A172 (cell line): ENCODE measurements around the gene ATXN10. TPM values are rescaled to one million over a fixed set of nuclear protein-coding genes. Genes with fewer than 3 reads are reported as not detected.

Source experiments
- DNase-seq: peaks from one replicate; pipeline ENCODE4 v3.0.0-alpha.2; 2015; ENCODE audit warnings: low spot score
- total RNA-seq: library from RNA; depleted of rRNA; stranded (reverse); fragments of >200 nt; shearing (Covaris generic); gene quantifications from 2 replicates; pipeline ENCODE4 v1.2.3, GENCODE V29; 2014

ATXN10 gene
- total RNA-seq, 1 experiment from 2014 or later: 53.5 TPM

DNA sequence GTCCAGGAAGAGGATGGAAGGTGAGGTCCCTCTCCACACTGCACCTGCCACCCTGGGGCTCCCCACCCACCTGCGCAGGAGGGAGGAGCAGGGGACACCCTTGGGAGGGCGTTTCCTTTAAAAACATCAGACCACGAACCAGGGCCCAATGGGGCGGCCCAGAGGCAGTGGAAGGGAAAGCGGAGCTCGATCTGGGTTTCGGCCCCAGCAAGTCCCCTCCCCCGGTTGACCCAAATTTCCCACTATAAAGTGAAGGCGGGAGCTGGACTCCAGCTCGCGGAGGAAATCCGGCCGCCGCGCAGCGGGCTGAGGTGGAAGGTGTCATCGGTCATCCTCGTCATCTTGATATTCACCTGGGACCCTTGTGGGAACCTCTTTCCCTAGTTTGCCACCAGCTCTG lies 206.0 kb downstream of the ATXN10 start:
- DNase-seq: no peak

DNA sequence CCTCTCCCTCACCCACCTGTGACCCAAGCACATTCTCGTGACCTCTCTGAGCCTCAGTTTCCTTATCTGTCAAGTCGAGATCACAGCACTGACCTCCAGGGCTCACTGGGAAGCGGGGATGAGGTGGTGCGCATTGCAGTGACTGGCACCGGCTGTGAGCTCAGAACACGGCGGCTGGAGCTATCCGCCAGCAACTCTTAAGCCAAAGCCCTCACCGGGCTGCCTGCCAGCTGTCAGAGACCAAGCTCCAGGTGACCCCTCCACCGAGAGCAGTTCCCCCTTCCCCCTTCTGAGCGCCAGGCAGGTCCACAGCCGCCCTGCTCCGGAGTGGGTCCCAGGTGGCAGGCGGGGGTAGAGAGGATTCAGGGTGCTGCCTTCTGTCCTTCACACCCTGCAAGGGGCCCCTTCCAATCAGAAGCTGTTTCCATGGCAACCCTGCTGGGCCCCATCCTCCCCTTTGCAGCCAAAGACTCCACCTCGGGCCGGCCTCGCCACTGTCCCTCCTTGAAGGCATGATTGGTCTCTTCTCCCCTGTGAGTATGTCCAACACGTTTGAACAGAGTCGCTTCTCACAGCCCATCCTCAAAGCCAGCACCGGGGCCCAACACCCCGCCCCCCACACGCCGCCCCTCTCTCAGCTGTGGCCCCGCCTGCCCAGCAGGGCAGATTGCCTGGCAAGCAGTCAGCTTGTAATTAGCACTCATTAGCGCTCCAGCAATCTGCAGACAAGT lies 206.6 kb downstream of the ATXN10 start:
- DNase-seq: no peak

DNA sequence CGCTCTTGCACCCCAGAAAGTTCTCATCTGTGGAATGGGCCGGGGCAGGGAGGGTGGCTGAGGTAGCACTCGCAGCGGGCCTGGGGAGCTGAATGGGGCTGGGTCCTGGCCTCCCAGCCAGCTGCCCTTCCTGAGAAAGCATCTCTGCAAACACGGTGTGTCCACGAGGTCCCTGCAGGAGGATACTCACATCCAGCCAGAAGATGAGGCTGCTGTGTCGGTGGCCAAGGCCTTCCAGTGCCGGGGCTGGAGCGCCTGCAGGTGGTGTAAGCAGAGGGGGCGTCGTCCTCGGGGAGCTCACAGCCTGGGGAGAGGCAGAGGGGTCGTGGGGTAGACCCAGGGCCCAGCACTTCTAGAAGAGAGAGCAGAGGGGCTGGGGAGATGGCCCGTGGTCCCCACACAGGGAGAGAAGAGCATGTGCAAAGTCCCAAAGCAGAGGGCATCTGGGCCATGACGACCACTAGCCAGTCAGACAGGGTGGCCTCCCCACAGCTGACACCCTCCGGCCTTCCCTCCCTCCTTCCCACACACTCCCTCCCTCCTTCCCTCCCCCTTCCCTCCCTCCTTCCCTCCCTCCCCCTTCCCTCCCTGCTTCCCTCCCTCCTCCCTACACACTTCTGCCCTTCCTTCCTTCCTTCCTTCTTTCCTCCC lies 207.4 kb downstream of the ATXN10 start:
- no peak for DNase-seq

DNA sequence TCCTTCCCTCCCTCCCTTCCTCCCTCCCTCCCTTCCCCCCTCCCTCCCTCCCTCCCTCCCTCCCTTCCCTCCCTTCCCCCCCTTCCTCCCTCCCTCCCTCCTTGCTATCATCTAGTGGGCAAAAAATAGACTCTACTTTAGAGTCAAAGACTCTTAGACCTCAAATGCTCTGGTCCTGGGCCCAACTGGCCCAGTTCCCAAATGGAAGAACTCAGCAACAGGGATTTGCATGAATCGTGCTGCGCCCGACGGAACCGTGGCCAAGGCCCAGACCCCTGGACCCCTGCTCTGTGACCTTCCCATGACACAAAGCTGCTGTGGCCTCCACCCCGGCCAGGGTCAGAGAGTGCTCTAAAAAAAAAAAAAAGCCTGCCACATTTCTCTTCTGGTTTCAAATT lies 207.9 kb downstream of the ATXN10 start:
- DNase-seq: no peak

DNA sequence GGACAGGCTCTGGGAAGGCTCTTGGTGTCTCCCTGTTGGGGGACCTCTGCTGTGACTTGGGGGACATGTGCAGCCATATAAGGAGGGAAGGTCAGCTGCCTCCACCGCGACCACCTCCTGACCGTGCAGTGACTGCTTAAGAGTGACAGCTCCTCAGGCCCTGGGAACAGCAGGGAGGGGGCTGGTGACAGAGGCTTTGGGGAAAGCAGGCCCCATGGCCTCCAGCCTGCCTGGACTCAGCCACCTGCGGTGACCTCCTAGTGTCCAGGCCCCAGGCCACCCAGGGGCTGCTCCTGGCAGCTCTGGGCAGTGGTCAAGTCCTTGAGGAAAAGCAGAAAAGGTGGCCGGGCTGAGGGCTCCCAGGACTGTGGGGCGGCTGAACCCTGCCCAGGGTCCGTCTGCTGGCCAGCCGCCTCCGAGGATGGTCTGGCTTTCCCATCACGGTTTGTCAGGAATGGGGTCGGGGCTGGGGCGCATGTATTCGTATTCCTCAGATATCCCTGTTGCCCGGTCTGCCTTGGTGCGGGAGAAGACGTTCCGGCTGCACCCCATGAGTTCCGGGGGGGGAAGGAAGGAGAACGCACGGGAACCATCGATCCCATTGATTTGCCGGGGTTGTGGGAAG lies 208.6 kb downstream of the ATXN10 start:
- no peak for DNase-seq

DNA sequence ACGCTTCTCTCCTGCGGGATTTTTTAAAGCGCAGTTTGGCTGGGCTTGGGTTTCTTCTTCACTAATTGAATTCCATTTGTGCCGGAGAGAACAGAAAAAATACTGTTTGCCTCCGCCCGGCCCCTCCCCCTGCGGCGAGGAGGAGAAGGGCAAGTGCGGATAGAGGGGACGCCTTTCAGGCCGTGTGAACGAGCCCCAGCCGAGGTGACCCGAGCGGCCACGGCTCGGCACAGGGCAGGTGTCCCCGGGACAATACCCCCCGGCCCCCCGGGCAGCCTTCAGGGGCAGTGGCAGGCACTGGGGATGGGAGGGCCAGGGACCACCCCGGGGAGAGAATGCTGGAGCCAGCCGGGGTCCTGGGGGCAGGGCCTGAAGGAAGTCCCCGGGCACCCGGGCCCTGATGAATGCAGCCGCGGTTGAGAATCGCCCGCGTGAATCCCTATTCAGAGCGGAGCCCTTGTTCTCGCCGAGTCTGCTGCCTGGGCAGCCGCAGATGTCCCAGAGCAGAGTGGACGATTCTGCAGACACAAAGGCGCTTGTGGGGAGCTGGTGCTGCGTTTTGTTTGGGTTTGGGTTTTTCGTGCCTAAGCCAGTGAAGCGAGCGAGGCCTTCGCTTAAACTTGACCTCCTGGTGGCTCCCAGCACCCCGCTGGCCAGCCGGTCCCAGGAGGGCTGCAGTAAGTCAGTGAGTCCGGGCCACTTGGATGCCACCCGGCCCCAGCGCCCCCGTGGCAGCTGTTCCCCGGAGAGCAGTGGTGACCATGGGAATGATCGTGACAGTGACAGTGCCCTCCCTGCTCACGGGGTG lies 209.3 kb downstream of the ATXN10 start:
- DNase-seq: no peak

DNA sequence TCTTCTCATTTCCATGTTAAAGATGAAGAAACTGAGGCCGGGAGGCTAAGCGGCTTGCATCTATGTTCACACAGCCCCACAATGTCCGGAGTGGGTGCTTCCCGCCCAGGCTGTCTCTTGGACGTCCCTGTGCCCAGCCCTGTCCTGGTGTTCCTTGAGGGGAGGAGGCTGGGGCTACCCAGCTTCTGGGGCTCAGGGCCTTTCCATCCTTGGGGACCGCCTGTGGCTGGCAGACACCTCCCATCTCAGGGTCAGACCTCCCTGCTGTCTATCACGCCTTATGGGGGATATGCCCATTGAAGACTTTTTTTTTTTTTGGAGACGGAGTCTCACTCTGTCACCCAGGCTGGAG lies 209.9 kb downstream of the ATXN10 start:
- DNase-seq: no peak

DNA sequence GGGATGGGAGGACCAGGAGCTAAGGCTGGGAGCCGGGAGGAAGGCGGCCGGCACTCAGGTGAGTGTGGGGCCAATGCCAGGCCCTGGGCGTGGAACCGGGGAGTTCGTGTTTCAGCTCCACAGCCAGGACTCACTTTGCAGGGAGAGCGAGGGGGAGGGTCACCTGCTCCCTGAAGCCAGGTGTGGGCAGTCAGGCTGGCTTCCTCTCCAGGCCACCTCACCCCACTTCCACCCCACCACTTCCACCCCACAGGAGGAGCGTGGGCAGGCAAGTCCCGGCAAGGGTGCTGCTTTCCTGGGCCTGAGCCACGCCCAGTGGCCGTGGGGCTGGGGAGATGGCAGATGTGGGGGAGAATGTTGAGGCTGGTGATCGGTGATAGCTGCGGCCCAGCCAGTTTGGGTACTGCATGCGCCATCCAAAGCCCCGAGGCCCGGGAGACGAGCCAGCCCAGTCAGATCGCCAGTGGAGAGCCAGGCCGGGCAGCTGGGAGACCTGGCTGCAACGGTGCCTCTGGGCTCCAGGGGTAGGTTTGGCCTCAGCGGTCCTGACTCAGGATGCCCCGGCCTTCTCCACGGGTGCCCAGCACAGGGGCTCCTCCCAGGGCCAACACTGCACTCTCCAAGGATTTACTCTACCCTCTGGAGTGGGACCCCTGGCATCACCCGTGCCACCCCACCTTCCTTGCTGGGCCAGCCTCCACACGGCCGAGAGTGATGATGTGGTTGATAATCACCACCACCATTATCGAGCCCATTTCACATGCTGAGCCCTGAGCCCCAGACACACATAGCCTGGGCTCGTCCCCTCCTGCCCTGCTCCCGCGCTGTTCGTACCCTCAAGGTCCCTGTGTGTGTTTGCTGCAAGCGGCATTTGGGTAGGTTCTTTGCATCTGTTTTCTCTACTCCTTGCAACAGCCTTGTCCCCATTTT lies 211.5 kb downstream of the ATXN10 start:
- DNase-seq: no peak

DNA sequence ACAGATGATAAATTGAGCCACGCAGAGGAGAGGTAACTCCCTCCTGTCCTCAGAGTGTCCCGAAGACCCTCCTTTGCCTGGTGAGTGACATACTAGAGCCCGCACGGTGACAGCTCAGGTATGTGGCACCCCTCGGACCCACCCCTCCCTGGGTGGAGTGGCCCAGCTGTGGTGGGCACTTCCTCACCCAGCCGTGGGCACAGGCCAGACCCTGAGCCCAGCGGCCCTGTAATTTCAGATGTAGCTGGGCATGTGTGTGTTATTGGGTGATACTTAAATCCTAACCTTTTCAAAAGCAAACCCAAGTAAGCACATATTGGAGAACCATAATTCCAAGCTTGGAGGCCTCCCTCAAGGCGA lies 212.2 kb downstream of the ATXN10 start:
- no peak for DNase-seq

DNA sequence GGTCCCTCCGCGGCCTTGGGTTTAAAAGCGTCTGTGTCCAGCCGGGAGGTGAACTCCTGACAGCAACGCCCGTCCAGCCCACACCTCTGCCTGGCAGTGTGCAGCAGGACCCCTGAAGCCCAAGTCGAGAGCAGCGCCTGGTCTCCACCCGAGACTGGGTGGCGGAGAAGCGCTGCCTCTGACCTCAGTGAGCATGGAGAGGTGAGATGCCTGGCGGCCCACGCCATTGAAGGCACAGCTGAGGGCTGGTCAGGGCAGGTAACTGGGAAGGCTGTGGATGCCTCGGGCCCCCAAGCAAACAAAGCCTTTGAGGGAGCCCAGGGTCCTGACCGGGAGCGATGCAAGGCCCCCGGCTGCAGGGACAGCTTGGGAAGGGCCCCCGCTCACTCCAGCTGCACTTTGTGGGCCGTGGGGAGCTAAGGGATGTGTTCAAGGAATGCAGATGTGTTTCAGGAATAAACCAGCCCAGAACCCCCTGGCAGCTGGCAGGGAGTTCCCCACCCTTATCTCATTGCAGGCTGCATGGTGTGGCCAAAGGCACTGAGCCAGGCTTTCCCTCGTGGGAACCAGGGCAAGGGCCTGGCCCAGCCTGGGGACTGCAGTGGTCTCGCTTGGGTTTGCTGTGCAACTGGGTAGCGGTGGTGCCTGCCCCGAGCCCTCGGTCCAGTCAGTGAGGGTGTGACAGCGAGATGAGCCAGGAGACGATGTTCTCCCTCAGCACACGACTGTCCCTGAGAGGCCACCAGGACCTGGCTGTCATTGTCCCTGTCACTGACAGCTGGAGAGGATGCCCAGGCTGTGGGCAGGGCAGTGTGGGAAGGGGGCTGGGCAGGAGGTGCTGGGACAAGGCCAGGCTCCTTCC lies 212.8 kb downstream of the ATXN10 start:
- no peak for DNase-seq

DNA sequence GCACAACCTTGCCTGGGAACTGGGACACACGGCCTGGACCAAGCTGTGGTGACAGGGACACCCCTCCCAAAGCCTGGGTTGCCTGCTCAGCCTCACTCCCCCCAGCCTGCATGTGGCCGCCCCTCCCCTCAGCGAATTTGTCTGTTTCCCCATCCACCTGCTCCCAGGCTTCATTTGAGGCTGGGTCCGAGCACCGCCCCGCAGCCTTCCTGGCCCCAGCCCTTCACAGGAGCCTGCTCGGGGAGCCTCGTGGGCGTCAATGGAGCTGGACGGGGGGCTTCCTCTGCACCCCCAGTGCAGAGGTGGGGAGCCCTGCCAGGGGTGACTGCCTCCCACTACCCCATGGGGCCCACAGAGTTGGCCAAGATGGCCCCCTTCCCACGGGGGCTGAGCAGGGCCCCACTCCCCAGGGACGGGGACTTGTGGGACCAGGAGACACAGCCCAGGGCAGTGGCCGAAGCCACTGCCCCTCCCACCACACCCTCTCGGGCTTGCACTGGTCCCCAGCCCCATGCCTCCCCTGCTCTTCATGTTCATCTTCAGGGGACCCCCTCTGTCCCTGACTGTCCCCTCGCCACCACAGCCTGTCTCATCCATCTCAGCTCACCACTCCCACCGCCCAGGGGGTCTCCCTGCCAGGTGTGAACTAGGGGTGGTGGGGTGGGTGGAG lies 213.7 kb downstream of the ATXN10 start:
- no peak for DNase-seq

DNA sequence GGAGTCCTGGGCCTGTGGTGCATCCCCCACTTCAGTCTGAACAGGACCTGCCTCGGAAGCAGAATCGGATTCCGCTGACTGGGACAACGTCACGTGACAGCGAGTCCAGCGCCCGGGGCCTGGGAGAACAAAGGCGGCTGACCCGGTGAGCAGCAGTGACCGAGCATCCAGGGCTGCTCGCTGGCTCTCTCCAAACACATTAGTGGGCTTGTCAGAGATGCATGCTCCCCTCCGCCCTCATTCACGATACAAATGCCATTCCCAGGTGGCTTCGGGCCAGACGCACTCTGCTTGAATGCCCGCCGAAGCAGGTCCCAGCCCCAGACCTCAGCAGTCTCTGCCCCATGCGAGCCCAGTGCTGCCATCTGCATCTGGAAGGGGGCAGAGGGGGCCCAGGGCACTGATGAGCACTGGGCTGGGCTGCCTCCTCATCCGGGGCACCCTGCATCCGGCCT lies 214.3 kb downstream of the ATXN10 start:
- no peak for DNase-seq

DNA sequence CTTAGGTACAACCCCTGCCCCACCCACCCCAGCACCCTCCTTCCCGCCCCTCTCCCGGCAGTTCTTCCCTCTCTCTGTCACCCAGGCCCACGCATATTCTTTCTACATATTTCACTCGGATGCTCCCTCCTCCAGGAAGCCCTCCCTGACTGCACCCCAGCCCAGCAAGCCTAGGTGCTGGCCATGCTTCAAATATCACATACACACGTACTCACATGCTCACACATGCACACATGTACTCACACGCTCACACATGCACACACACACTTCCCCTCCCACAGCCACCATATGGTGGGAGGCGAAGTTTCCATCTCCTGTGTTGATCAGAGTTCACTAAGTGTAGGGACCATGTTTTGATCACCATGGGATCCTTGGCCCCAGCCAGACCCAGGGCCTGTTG lies 214.9 kb downstream of the ATXN10 start:
- DNase-seq: no peak

DNA sequence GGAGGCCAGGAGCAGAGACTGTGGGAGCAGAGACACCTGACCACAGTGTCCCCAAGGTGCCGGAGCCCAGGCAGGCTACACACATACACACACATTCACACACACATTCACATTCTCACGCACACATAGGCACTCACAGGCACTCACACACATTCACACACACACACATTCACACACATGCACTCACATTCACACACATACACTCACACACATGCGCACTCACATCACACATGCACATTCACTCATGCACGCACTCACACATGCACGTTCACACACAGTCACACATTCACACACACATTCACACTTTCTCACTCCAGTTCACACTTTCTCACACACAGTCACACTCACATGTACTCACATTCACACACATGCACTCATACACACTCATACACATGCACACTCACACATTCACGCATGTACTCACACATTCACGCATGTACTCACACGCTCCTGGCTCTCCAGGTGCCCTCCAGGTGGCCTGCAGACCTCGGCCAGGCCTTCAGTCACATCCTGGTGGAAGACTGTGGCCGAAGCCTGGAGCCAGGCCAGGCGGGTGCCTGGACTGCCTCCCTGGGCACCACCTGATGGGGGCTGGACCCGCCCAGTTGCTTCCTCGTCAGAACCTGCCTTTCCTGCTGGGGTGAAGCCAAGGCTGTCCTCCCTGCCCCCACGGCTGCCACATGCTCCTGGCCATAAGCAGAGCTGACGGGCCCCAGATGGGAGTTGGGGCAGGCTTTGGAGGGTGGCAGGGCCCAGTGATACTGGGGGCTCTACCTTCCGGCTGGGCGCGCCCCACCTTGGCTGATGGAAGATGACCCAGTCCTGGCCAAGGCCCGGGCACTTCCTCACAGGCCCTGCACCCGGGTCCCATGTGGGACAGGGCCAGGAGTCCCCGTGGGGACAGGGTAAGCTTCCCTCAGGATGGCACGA lies 215.8 kb downstream of the ATXN10 start:
- DNase-seq: no peak

DNA sequence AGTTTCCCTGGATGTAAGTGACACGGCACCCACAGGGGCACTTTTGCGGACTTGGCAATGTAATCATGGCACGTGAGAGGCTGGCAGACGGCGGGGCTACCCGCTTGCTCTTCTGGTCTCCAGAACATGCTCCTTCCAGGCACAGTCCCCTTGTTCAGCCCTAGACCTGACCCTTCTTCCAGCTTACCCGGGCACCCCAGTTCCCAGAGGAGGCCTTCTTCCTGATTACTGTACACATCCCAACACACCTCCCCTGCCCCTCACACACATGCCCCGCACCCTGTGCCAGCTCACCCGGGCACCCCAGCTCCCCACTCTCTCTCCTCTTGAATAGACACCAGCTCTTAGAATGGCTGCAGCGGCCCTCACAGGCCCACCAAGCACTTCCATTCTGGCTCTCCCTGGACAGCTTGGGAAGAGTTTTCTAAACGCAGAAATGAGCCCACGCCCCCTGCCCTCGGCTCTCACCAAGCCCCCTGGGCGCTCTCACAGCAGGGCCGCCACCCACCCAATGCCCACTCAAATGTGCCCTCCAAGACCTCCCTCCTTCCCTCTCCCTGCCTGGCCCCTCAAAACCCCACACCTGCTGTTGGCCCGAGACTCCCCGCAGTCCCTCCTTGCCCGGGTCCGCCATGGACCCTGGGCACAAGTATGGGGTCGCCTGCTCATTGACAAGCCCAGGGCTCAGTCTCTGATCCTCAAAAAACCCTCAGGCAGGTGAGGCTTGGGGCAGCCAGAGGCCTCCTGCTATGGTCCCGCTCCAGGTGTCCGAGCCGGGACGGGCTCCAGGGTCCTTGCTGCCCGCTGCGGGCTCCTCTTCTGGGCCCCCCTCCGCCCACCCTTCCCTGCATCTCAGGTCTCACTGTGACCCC lies 216.8 kb downstream of the ATXN10 start:
- DNase-seq: no peak

DNA sequence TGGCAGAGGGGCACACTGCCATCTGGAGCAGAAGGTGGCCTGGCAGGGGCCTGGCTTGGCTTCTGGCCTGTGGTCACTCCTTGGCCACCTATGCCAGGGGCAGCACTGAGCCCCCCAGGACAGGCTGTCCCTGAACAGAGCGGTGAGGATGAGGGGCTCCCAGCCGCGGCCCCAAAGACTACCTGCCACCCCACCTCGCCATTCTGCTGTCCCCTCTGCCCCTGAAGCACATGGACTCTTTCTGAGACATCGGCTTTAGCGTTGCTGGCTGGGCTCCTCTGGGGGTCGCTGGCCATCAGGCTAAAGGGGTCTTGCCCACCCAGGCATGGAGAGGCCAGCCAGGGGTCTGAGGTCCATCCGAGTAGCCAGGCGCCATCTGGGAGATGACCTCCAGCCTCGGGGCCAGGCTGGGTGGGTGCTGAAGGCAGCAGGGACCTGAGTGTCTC lies 217.5 kb downstream of the ATXN10 start:
- no peak for DNase-seq

DNA sequence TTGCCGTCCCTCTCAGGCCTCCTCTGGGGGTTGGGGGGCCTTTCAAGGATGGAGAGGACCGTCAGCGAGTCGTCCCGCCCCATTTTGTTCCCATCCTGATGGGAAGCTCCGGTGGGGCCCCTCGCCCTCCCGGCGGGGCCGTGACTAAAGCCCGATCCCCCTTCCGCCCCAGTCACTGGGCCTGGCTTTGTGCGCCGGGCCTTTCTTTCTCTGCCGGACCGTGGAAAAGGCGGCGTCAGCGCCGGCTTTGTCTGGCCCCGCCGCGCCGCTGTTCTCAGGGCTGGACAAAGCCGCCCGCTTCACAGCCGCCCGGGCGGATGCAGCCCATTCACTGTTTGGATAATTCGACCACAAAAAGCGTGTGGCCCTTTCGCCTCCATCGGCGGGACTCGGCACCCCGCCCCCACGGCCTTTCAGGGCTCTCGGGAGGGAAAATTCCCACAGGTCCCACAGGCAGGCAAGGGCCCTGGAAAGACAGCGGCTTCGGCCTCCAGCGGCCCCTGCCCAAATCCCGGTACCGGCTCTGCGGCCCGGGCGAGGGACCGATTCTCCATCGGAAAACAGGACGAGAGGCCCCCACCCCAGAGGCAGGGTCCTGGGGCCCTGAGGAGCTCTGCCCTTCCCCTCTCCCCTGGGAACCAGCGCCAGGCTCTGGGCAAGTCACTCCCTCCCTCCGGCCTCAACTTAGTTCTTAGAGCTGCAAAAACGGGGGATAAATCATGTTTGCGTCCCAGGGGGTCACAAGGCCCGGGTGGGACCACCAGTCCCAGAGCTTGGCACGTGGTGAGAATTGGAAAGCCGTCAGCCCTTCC lies 218.1 kb downstream of the ATXN10 start:
- no peak for DNase-seq
